Myocyte (in vitro differentiated cells): ENCODE measurements around the gene KLF12. TPM values are rescaled to one million over a fixed set of nuclear protein-coding genes. Genes with fewer than 3 reads are reported as not detected.

Experiments used
- DNase-seq: peaks from one replicate; pipeline ENCODE4 v3.0.0-alpha.2; 2012; ENCODE audit warnings: low read depth
- total RNA-seq: library from RNA; depleted of rRNA; stranded (reverse); fragments of >200 nt; gene quantifications from 2 replicates; pipeline ENCODE4 v1.2.3, GENCODE V29; 2014

The KLF12 gene
- total RNA-seq, 1 donor from 2014 or later: 36.9 TPM

- no peak for DNase-seq
Observed at GRCh38 chr13:74103970-74104555, 30.1 kb downstream of the KLF12 start.

DNA sequence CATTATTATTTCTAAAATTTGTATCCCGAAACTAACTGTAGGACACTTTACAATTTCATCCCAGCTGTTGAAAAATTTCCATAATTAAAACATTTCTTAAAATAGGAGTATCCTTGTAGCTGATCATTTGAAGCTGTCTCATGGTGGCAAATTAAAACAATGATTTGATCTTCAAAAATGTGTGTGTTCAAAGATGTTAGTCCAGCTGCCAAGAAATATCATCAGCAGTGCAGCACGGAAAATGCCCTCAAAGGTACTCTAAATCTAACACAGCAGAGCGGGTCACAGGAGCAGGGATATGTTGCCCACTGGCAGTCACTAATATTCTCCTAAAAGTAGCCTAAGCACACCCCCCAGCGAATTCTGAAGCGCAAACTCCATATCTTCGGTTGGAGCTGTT, 31.0 kb downstream of the KLF12 start:
- DNase-seq: peak; percentile 33

DNA sequence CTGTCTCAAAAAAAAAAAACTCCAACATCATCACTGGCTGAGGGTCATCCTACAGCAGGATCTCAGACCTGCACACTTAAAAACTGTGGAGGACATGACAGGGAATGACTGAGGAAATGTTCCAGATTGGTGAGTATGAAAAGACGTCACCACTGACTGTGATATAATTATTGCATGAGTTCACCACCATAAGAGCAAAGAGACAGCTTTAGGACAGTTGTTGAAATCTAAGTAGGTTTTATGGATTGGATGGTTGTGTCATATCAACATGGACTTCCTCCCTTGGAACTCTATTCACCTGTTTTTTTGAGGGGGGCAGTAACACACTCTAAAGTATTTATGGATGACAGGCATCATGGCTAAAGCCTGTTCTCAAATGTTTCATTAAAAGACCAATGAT, 31.5 kb downstream of the KLF12 start:
- peak; percentile 56 for DNase-seq

DNA sequence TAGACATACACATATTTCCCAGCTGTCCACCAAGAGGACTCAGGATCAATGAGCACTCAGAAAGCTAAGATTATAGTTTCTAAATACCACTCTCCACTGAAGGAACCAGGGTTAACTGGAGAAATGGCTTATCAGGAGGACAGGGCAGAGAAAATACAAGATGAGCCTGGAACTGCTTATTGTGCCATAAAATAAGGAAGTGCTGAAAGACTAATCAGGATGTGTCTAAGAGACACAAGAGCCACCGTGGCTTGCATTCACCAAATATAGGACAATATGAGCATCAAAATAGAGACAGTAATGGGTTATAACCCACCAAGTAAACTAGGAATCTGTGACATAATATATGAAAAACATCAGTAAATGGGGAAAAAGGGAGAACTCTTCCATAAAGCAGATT, 32.8 kb downstream of the KLF12 start:
- DNase-seq: no peak

DNA sequence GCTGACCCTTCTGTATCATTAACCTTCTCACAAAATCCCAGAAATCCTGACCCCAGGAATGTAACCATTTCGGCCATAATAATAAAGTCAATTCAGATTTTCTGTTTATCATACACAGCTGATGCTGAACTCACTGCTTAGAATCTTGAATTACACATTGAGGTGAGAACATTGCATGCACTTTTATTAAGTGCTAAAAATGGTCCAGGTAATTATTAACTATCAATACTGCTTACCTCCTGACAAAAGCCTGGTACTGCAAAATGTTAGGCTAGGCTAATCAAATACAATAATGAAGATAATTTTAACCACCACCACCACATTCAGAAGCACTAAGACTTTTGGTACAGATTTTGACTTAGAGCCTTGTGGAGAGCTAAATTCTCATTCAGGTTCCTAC, 36.1 kb downstream of the KLF12 start:
- DNase-seq: no peak

GRCh38 chr13:74097116-74097515, 37.1 kb downstream of the KLF12 start:
- no peak for DNase-seq

GRCh38 chr13:74093691-74094090, 40.5 kb downstream of the KLF12 start:
- no peak for DNase-seq

DNA sequence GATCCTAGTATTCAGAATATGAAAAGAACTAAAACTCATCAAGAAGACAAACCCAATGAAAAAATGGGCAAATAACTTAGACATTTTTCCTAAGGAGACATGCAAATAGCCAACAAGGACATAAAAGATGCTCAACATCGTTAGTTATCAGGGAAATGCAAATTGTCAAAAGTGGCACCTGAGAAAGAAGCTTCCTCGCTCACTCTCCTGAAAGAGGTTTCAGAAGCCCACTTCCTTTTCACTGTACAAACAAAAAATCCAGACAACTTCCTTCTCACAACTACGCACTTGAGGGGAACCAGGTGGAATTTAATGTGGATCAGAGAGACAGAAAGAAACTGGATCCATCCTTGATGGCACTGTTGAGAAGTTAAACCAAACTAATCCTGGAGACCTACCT, 41.5 kb downstream of the KLF12 start:
- DNase-seq: no peak

GRCh38 chr13:74090869-74091605, 43.2 kb downstream of the KLF12 start:
- no peak for DNase-seq

DNA sequence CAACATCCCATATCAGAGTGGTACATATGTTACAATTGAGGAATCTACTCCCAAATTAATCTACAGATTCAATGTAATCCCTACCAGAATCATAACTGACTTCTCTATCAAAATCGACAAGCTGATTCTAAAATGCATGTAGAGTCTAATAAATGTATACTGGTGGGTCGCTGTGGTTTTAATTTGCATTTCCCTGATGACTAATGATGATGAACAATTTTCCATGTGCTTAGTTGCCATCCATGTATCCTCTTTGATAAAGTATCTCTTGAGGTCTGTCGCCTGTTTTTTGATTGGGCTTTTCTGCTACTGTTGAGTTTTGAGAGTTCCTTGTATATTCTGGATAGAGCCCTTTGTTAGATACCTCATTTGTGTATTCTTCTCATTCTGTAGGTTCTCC, 43.8 kb downstream of the KLF12 start:
- no peak for DNase-seq

GRCh38 chr13:74087357-74087756, 46.8 kb downstream of the KLF12 start:
- DNase-seq: no peak
